GM21390 (cell line): ENCODE results near the gene CPAMD8.

Experiments used
- ATAC-seq: cut with Tn5 transposase; IDR thresholded peaks from one replicate; pipeline ENCODE4 v1.9.1; 2021; ENCODE audit not compliant: unreplicated experiment

The CPAMD8 gene

DNA sequence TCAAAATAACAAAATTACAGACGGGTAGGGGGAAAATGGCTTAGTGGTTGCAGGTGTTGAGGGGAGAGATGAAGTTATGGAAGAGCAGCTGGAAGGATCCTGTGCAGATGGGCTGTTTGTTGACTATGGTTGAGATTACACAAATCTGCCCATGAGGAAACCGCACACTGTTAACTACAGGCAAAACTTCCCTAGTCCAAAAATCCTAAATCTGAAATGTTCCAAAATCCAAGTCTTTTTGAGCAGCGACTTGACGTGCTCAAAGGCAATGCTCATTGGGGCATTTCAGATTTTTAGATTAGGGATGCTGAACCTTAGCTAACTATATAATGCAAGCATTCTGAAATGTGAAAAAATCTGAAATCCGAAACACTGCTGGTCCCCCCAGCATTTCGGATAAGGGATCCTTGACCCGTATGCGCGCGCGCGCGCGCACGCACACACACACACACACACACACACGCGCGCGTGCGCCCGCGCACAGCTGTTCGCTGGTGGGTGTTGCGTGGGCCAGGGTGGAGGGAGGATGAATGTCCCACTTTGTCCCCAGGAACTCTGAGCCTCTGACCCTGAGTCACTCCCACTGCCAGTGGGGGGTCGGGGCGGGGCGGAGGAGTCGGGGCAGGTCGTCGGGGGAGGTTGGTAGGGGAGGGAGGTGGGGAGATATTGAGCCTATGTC is 131.0 kb downstream of the CPAMD8 start:
- no peak for ATAC-seq

GRCh38 chr19:16894080-16894479 is 132.5 kb downstream of the CPAMD8 start:
- no peak for ATAC-seq

- ATAC-seq: no peak
These were observed 133.0 kb downstream of the CPAMD8 start for GRCh38 chr19:16893686-16893989.

GRCh38 chr19:16892868-16893685 is 133.5 kb downstream of the CPAMD8 start:
- no peak for ATAC-seq

GRCh38 chr19:16892436-16892835 is 134.2 kb downstream of the CPAMD8 start:
- no peak for ATAC-seq

DNA sequence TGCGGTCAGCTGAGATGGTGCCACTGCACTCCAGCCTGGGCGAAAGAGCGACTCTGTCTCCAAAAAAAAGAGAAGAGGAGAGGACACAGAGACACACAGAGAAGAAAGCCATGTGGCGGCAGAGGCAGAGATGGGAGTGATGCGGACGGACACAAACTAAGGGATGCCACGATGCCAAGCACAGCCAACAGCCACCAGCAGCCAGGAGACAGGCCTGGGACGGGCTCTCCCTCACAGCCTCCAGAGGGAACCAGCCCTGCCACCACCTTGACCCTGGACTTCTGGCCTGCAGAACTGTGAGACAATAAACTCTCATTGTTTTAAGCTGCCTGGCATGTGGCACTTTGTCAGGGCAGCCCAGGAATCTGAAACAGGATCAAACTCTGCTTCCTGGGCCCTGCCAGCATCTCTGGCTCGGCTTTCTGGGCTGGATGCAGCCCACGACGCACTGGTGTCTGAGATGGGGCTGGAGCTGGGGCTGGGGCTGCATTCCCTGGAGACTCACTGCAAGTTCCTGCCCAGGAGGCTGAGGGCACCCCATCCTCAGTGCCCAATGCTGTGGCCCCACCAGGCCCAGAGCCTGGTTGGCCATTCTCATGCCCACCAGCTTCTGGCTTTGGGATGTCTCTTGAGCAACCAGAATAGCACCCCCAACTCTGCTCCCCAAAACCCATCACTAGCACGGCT is 134.8 kb downstream of the CPAMD8 start:
- ATAC-seq: no peak

- no peak for ATAC-seq
These were observed 136.0 kb downstream of the CPAMD8 start for GRCh38 chr19:16890461-16891184.

- no peak for ATAC-seq
These were observed 136.6 kb downstream of the CPAMD8 start for GRCh38 chr19:16889883-16890460.

DNA sequence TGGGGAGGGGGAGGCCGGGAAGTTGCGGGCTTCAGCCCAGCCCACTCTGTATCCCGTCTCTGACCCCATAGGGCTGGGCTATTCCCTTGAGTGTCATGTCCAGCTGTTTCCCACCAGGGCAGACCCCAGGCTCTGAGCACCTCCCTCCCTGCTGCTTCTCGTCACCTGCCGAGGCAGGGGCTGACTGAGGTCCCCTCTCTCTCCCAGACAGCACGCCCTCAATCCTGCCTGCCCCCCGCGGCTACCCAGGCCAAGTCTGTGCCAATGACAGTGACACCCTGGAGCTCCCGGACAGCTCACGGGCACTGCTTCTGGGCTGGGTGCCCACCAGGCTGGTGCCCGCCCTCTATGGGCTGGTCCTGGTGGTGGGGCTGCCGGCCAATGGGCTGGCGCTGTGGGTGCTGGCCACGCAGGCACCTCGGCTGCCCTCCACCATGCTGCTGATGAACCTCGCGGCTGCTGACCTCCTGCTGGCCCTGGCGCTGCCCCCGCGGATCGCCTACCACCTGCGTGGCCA is 137.2 kb downstream of the CPAMD8 start:
- ATAC-seq: no peak

- ATAC-seq: peak; percentile 52
These were observed 137.8 kb downstream of the CPAMD8 start, which contains the start of gene F2RL3 for GRCh38 chr19:16888629-16889365. TSS of gene F2RL3 (plus strand) at chr19:16888999. CDS start at chr19:16889190, 191 bp downstream.

DNA sequence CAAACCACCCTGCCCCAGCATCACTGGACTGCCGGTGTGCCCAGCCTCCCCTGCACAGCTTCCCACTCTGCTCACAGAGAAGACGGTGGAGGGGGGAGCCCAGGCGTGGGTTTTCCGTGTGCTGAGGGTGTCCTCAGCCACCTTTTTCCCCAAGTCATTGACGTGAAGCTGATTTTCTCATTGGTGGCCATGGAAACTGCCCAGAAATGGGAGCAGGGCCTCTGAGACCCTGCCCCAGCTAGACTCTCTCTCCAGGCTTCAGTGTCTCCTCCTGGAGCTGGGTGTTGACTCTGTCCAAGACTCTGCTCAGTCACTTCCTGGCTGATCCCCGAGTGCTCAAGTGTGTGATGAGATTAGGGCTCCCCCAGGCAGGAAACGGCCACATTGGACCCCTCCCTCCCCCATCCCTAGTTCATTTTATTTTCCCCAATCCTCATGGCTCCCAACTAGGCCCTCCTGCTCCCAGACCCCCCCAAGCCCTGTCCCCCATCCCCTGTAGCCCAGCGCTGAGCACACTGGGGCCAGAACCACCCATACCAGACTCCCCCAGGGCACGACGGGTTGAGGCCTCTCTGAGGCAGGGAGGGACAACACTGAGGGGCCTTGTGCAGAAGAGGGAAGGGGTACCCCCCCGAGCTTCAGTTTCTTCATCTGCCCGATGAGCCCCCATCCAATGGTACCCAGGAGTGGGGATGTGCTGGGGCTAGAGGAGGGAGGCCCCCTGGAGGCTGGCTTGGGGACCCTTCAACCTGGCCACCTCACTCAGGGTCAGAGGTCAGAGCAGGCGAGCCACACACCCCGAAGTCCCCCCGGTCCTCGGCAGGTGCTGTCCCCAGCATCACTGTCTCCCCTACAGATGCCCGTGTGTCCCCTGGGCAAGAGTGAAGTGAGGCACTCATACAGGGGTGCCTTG is 139.0 kb downstream of the CPAMD8 start:
- ATAC-seq: no peak

GRCh38 chr19:16886305-16886880 is 140.2 kb downstream of the CPAMD8 start:
- ATAC-seq: no peak

DNA sequence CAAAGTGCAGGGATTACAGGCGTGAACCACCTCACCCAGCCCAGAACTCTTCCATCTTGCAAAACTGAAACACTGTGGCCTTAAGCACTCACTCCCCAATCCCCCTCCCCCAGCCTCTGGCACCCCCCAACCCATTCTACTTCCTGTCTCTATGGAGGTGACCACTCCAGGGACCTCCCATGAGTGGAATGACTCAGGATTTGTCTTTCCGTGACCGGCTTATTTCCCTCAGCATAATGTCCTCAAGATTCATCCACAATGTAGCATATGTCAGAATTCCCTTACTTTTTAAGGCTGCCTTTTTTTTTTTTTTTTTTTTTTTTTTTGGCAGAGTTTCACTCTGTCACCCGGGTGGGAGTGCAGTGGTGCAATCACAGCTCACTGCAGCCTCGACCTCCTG is 141.4 kb downstream of the CPAMD8 start:
- no peak for ATAC-seq

DNA sequence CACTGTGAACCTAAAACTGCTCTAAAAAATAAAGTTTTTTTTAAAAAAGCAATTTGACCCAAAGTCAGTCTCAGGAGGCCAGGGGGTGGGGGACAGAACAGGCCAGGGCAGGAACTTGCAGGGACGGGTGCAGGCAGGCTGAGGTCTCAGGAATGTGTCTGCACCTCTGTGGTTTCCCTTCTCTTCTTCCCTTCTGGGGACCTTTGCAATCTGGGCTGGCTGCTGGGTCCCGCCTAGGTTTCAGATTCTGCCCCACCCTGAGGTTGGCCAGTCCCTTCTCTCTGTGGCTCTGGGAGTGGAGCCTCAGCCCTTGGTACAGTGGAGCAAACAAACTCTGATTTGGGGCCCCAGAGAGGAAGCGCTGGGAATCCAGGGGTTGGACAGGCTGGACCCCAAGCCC is 143.1 kb downstream of the CPAMD8 start:
- ATAC-seq: no peak

DNA sequence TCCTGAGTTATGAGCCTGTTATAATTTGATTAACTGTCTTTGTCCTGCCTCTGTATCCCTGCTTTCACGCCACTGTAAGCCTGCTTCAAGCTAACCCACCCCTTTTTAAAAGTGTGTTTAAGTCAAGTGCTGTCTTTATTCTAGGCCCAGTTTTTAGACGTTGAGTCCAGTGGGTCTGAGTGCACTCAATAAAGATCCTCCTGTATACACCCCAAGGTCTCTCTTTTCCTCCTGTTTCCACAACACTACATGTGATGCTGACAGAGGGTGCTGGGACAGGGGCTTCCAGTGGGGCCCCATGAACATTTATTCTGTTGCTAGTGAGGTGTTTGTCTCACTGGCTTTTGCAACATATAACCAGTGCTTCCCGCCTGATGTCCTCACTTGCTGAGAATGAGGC is 144.5 kb downstream of the CPAMD8 start:
- no peak for ATAC-seq

DNA sequence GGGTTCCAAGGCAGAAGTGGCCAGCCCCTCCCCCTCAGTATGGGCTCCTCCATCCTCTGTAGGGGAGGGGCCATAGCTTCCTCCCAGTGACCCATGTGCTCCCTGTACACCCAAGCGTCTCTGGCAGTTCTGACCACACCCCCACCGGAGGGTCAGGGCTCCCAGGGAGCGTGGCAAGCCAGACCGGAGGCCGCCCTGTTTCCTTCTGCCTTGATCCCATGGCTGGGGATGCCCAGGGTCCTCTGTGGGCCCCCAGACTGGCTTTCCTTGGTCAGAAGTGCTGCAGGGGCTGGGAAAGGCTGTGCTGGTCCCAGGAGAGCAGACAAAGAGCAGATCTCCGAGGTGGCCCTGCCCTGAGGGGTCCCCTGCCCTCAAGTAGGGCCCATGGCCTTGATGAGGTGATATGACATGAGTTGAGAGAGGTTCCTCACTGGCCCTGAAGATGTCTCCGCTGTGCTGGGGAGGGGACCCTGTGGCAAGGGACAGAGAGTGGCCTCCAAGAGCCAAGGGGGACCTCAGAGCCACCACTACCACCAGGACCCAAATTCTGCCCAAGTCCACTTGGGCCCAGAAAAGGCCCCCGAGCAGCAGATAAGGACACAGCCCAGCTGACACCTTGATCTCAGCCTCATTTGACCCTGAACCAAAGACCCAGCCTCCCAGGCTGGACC is 145.6 kb downstream of the CPAMD8 start:
- ATAC-seq: no peak

DNA sequence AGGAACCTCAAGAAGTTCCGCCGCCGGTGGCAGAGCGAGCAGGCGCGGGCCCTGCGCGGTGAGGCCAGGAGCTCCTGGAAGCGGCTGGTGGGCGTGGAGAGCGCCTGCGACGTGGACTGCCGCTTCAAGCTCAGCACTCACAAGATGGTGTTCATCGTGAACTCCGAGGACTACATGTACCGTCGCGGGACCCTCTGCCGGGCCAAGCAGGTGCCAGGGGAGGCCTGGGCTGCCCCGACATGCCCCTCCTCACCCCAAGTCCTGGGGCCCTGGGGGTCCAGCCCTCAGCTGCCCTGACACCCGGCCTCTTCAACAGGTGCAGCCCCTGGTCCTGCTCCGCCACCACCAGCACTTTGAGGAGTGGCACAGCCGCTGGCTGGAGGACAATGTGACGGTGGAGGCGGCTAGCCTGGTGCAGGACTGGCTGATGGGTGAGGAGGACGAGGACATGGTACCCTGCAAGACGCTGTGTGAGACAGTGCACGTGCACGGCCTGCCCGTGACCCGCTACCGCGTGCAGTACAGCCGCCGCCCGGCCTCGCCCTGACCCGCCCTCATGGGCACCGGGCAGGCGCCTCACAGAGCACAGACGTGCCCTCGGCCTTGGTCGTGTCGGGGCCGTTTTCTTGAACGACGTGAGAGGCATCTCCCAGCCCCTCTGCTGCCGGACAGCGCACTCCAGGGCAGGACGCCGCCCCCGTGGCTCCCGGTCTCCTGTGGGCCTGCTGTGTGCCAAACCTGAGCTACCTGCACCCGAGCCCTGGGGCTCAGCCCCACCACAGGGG is 148.2 kb downstream of the CPAMD8 start:
- ATAC-seq: no peak
